GM12878 (cell line): Measurements from ENCODE around the gene CIRBP. TPM values are rescaled to one million over a fixed set of nuclear protein-coding genes. Genes with fewer than 3 reads are reported as not detected.

Experiments
- ASH2L ChIP-seq: fragments of 300-600, 200-600 bp; sonication (generic); IDR thresholded peaks from 2 replicates; pipeline ENCODE4 v1.6.1; 2017; ENCODE audit warnings: low read depth, mild to moderate bottlenecking, borderline replicate concordance
- ESRRA ChIP-seq: IDR thresholded peaks from 2 replicates; pipeline ENCODE4 v1.6.1; 2012; ENCODE audit warnings: mild to moderate bottlenecking, low read length, improper control_type of control experiment
- FOS ChIP-seq: IDR thresholded peaks from 3 replicates; pipeline ENCODE4 v1.6.1; 2011; ENCODE audit warnings: borderline replicate concordance; ENCODE audit not compliant: insufficient read length; ENCODE audit errors: extremely low read depth
- GABPA ChIP-seq: IDR thresholded peaks from 2 replicates; pipeline ENCODE4 v1.6.1; 2014; ENCODE audit warnings: antibody characterized with exemption, low read depth, mild to moderate bottlenecking, inconsistent platforms
- IKZF2 ChIP-seq, 2 experiments: fragments of 450-650 bp; IDR thresholded peaks; 2 replicates each; pipeline ENCODE4 v1.6.1; 2017; ENCODE audit warnings: mild to moderate bottlenecking in 2 of 2, moderate library complexity in 2 of 2
- JUND ChIP-seq: IDR thresholded peaks from 2 replicates; pipeline ENCODE4 v1.6.1; 2012; ENCODE audit warnings: low read depth, mild to moderate bottlenecking, low read length, improper control_type of control experiment, moderate library complexity
- KAT2A ChIP-seq: conservative IDR thresholded peaks from 2 replicates; pipeline ENCODE4 v1.6.1; 2011; ENCODE audit warnings: low read depth, low read length; ENCODE audit not compliant: control insufficient read depth
- KLF5 ChIP-seq: fragments of 450-650 bp; IDR thresholded peaks from 2 replicates; pipeline ENCODE4 v1.6.1; 2014; ENCODE audit warnings: mild to moderate bottlenecking; ENCODE audit not compliant: partially characterized antibody
- MTA3 ChIP-seq: IDR thresholded peaks from 2 replicates; pipeline ENCODE4 v1.6.1; 2012; ENCODE audit warnings: low read length, inconsistent platforms, borderline replicate concordance
- NFXL1 ChIP-seq: fragments of 450-650 bp; IDR thresholded peaks from 2 replicates; pipeline ENCODE4 v1.6.1; 2017; ENCODE audit warnings: antibody characterized with exemption, mild to moderate bottlenecking, borderline replicate concordance
- NR2C1 ChIP-seq: fragments of 450-650 bp; IDR thresholded peaks from 2 replicates; pipeline ENCODE4 v1.6.1; 2017; ENCODE audit warnings: antibody characterized with exemption, mild to moderate bottlenecking, moderate library complexity
- NR2F1 ChIP-seq: fragments of 450-650 bp; conservative IDR thresholded peaks from 2 replicates; pipeline ENCODE4 v1.6.1; 2017; ENCODE audit warnings: mild to moderate bottlenecking
- RFX5 ChIP-seq: IDR thresholded peaks from 2 replicates; pipeline ENCODE4 v1.6.1; 2011; ENCODE audit warnings: low read depth, low read length, improper control_type of control experiment
- SIX5 ChIP-seq: IDR thresholded peaks from 2 replicates; pipeline ENCODE4 v1.6.1; 2011; ENCODE audit warnings: mild to moderate bottlenecking, low read depth, low read length, moderate library complexity; ENCODE audit not compliant: severe bottlenecking
- SMAD5 ChIP-seq: IDR thresholded peaks from 2 replicates; pipeline ENCODE4 v1.6.1; 2016; ENCODE audit warnings: antibody characterized with exemption, low read depth
- SP1 ChIP-seq: IDR thresholded peaks from one replicate; pipeline ENCODE4 v1.6.1; 2011; ENCODE audit warnings: low read depth, low read length
- SPI1 ChIP-seq: IDR thresholded peaks from 2 replicates; pipeline ENCODE4 v1.6.1; 2011; ENCODE audit warnings: low read depth, mild to moderate bottlenecking, low read length, moderate library complexity, borderline replicate concordance; ENCODE audit not compliant: insufficient read depth
- SREBF2 ChIP-seq: IDR thresholded peaks from 2 replicates; pipeline ENCODE4 v1.6.1; 2012; ENCODE audit warnings: mild to moderate bottlenecking, low read length
- STAT3 ChIP-seq: IDR thresholded peaks from 2 replicates; pipeline ENCODE4 v1.6.1; 2011; ENCODE audit warnings: low read depth, low read length, improper control_type of control experiment
- TARDBP ChIP-seq: IDR thresholded peaks from 2 replicates; pipeline ENCODE4 v1.6.1; 2016; ENCODE audit warnings: borderline replicate concordance
- ZNF217 ChIP-seq: fragments of 450-650 bp; IDR thresholded peaks from 2 replicates; pipeline ENCODE4 v1.6.1; 2017; ENCODE audit warnings: antibody characterized with exemption, mild to moderate bottlenecking
- ZNF274 ChIP-seq: IDR thresholded peaks from one replicate; pipeline ENCODE4 v1.8.0; 2011; ENCODE audit not compliant: insufficient read length, insufficient read depth
- ZNF622 ChIP-seq: fragments of 450-650 bp; IDR thresholded peaks from 2 replicates; pipeline ENCODE4 v1.6.1; 2017; ENCODE audit warnings: mild to moderate bottlenecking, inconsistent platforms
- polyA plus RNA-seq, 11 experiments: library from polyadenylated mRNA; depleted of rRNA in 4 of 11; unstranded in 6 of 11; stranded (reverse) in 5 of 11; fragments of >200 nt; fragmentation: Nextera tagmentation in 4 of 11; fragmentation: Illumina TruSeq in 1 of 11; extraction: Ambion mirVana in 4 of 11; extraction: Trizol in 1 of 11; gene quantifications; 1 replicate in 1 of 11; 2 replicates in 10 of 11; pipeline versions ENCODE4 v1.2.1 to v1.2.3, GENCODE V29; 2011 to 2016; ENCODE audit warnings: inconsistent platforms in 2 of 11, missing spikeins in 2 of 11, low read depth in 1 of 11
- total RNA-seq, 4 experiments: library from RNA; depleted of rRNA in 3 of 4; stranded (reverse); fragments of >200 nt in 3 of 4; fragmentation: Illumina TruSeq in 1 of 4; extraction: Trizol in 1 of 4; gene quantifications; 2 replicates each; pipeline versions ENCODE4 v1.2.1 to v1.2.3, GENCODE V29; 2013 to 2021
- TF ChIP-seq, protein P1 (sequence below): fragments of 450-650 bp; IDR thresholded peaks from 2 replicates; pipeline ENCODE4 v1.6.1; 2017; ENCODE audit warnings: mild to moderate bottlenecking
- TF ChIP-seq, protein P2 (sequence below): IDR thresholded peaks from 2 replicates; pipeline ENCODE4 v1.6.1; 2012; ENCODE audit warnings: low read depth, low read length, improper control_type of control experiment
- TF ChIP-seq, protein P3 (sequence below): IDR thresholded peaks from 2 replicates; pipeline ENCODE4 v1.6.1; 2011; ENCODE audit warnings: borderline replicate concordance, low read depth, mild to moderate bottlenecking, moderate library complexity, mixed read lengths, low read length; ENCODE audit not compliant: insufficient read depth; ENCODE audit errors: extremely low read length
- TF ChIP-seq, protein P4 (sequence below): IDR thresholded peaks from 2 replicates; pipeline ENCODE4 v1.6.1; 2011; ENCODE audit warnings: borderline replicate concordance, low read depth, mild to moderate bottlenecking, moderate library complexity, low read length; ENCODE audit not compliant: insufficient read depth, poor library complexity, severe bottlenecking

Gene CIRBP
- total and polyA plus RNA-seq, 10 of the 15 experiments (the other 5 are each of a cell fraction or from before 2014, with no cell fraction given) = 27.6 to 335 (median 229) TPM

DNA sequence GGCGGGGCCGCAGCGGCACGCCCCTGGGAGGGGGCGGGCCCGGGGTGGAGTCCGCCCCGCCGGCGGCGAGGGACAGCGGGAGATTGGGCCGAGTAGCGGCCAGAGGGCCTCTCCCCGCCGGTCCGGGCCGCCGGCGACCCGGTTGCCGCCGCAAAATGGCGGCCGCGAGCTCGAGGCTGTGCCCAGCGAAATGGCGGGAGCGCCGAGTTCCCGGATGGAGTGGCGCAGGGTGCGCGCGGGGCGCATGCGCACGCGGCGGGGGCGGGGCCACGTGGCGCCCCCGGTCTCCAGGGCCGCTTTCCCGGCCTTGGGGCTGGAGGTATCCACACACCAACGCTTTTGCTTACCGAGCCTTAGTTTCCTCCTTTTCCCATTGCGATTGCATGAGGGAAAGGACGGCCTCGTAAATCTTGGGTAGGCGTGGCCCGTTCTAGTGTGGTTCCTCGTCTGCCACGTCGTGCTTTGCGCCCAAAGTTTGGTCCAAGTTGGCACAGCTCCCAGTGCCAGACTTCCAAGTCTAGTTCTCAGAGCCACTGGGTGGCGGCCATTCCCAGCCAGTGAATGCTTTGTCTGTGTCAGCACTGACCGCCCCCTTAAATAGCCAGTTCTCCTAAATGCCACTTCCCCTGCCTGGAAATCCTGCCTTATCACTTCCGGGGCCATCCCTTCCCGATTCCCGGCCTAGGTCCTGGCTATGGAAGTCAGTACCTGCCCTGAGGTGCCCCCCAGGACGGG lies 513 bp downstream of the CIRBP start (continued):
- TF ChIP-seq, protein P1, sequence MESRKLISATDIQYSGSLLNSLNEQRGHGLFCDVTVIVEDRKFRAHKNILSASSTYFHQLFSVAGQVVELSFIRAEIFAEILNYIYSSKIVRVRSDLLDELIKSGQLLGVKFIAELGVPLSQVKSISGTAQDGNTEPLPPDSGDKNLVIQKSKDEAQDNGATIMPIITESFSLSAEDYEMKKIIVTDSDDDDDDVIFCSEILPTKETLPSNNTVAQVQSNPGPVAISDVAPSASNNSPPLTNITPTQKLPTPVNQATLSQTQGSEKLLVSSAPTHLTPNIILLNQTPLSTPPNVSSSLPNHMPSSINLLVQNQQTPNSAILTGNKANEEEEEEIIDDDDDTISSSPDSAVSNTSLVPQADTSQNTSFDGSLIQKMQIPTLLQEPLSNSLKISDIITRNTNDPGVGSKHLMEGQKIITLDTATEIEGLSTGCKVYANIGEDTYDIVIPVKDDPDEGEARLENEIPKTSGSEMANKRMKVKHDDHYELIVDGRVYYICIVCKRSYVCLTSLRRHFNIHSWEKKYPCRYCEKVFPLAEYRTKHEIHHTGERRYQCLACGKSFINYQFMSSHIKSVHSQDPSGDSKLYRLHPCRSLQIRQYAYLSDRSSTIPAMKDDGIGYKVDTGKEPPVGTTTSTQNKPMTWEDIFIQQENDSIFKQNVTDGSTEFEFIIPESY = no peak; the same call in 1 of the 2 replicates
- TF ChIP-seq KLF5 (peak; percentile 74), ZNF274 (no peak), ZNF217 (peak; percentile 72; the same call in 1 of the 2 replicates), SPI1 (no peak), SP1 (no peak), STAT3 (no peak), RFX5 (no peak), IKZF2 (IDR thresholded peaks at IDR 0.05) (no peak; a peak in 1 of 4 replicates), TARDBP (no peak), SREBF2 (no peak), ESRRA (no peak), SIX5 (no peak), NFXL1 (no peak), MTA3 (no peak), SMAD5 (no peak; the same call in 1 of the 2 replicates), ZNF622 (no peak), GABPA (no peak), ASH2L (no peak), NR2C1 (peak; percentile 81), KAT2A (no peak), NR2F1 (peak; percentile 48), JUND (0 out of 2 replicates have a peak, but pooled peaks have one; percentile 40), FOS (no peak)
- TF ChIP-seq, protein P2, sequence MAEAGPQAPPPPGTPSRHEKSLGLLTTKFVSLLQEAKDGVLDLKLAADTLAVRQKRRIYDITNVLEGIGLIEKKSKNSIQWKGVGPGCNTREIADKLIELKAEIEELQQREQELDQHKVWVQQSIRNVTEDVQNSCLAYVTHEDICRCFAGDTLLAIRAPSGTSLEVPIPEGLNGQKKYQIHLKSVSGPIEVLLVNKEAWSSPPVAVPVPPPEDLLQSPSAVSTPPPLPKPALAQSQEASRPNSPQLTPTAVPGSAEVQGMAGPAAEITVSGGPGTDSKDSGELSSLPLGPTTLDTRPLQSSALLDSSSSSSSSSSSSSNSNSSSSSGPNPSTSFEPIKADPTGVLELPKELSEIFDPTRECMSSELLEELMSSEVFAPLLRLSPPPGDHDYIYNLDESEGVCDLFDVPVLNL = no peak
- TF ChIP-seq, protein P3, sequence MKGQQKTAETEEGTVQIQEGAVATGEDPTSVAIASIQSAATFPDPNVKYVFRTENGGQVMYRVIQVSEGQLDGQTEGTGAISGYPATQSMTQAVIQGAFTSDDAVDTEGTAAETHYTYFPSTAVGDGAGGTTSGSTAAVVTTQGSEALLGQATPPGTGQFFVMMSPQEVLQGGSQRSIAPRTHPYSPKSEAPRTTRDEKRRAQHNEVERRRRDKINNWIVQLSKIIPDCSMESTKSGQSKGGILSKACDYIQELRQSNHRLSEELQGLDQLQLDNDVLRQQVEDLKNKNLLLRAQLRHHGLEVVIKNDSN = peak; percentile 85
- TF ChIP-seq, protein P4, sequence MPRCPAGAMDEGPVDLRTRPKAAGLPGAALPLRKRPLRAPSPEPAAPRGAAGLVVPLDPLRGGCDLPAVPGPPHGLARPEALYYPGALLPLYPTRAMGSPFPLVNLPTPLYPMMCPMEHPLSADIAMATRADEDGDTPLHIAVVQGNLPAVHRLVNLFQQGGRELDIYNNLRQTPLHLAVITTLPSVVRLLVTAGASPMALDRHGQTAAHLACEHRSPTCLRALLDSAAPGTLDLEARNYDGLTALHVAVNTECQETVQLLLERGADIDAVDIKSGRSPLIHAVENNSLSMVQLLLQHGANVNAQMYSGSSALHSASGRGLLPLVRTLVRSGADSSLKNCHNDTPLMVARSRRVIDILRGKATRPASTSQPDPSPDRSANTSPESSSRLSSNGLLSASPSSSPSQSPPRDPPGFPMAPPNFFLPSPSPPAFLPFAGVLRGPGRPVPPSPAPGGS = no peak
